A204.1 (cell line): ENCODE results near the gene CRTAC1.

Source experiments
- FAIRE-seq: peaks from 2 replicates; lab custom pipeline; 2012; peaks lifted over from hg19 to GRCh38; lab: Jason Lieb, UNC

Gene CRTAC1

DNA sequence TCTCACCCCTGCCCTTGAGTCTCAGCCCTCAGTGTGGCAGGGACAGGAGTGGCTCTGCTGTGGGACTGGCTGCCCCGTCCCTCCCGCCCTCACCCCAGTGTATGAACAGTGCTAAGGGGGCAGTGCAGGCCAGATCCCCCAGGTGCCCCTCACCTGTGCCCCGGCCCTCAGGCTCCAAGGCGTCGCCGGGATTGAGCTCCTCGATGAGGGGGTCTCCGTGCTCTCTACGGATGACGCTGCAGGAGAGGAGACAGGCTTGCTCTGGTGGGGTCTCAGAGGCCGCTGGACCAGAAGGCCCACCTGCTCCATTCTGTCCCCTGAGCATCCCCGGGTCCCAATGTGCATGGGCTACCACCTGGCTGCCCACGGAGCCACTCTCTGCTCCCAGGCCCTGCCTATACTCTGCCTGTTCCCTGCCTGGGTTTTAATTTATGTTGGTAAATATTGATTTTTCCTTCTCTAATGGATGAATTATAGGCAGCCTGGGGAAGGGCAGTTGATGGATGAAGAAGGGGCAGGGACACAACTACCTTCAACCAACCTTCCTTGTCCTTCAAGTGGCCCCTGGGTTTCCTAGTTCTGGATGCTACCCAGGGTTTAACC, 133.6 kb downstream of the CRTAC1 start:
- no peak for FAIRE-seq

DNA sequence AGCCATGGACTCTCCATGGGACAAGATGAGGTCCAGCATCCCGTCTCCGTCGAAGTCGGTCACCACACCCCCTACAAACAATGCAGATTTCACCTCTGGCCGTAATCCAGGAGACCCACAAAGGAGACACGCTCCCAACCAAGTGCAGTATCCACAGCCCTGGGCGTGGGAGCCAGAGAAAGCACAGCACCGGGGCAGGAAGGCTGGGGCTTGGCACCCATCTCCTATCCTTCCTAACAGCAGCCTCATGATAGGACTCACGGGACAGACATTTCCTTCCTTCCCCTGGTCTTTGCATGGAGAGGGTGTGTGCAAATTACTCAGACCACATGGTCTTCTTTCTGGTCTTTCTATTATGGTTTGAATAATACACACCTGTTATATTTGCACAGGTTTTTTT, 134.5 kb downstream of the CRTAC1 start:
- no peak for FAIRE-seq

DNA sequence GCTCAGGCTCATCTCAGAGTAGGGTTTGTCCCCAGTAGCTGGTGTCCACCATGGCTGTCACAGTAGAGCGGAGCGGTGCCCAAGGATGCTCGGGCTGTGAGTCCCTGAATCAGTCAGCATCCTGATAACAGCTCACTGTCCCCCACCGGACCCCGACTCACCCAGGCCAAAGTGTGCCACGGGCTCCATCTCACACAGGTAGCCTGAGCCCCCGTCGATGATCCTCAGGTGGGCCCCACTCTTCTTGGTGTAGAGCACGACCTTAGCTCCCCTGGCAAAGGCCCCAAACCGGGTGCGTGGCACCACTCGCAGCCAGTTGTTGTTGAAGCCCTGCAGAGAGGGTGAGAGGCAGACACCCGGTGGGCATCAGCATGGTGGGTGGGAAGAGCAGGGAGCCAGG, 135.3 kb downstream of the CRTAC1 start:
- no peak for FAIRE-seq

DNA sequence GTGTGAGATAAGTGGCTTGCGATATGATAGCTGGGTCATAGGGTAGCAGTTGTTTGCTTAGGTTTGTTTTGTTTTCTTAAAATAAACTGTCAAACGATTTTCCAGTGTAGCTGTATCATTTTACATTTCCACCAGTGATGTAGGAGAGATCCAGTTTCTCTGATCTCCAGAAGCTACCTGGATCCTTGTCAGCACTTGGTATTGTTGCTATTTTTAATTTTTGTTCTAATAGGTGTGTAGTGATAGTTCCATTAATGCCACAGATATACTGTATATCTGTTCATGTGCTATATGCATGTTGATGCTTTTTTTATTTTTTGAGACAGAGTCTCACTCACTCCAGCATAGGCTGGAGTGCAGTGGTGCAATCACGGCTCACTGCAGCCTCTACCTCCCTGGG, 136.3 kb downstream of the CRTAC1 start:
- FAIRE-seq, result no peak

DNA sequence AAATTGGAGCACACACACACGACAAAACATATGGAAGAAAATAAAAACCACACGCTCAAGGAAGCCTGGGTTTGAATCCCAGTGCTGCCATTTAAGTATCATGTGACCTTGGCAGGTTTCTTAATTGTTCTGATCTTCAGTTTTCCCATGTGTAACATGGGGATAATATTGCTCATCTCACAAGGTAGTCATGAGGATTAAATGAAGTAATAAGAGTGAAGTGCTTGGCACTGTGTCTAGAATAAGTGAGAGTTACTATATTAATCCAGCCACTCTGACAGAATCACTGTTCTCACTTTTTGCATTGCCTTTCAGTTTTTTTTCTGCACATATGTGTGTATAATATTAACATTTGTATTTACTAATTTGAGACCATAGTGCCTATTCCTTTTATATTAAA, 137.5 kb downstream of the CRTAC1 start:
- no peak for FAIRE-seq

DNA sequence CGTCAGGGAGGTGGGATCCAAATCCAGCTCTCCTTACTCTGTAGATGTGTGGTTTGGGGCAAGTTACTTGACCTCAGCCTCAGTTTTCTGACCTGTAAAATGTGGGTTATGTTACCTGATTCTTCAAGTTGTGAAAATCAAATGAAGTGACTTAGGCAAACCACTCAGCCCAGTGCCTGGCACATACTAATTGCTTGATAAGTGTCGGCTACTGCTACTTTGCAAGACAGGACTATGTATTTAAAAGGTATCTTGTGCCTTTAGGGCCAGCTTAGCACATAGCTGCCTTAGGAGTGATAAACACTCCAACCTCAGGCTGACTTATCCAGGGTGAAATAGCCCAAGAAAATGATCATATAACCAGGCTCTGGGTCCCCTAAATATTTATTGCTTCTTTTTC, 137.9 kb downstream of the CRTAC1 start:
- no peak for FAIRE-seq

DNA sequence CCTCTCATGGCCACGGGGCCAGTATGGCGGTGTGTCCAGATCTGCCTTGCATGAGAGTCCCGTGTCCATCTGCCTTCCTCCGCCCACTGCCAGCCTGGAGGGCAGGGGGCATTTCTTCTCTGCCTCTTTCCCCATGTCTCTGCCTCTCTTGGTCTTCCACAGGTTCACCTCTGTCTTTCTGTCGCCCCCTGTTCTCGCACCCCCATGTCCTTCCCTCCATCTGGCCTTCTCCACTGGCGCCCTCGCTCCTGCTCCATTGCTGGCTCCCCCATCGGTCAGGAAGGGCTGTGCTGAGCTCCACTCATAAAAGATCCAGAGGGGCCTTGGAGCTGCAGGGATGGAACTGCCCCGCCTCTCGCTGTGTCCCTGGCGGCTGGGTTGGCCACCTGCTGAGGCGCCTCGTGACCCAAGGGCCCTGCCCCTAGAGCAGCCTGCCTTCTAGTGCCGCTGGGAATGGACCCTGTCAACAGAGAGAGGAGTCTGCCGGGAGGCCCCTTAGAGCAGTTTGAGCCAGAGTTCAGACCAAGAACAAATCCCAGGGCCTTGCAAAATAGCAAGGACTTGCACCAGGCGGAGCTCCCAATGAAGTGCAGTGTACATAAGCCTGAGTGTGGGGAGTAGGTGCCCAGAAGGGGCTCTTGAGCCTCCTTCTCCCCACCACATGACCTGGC, 138.8 kb downstream of the CRTAC1 start:
- FAIRE-seq, result no peak

DNA sequence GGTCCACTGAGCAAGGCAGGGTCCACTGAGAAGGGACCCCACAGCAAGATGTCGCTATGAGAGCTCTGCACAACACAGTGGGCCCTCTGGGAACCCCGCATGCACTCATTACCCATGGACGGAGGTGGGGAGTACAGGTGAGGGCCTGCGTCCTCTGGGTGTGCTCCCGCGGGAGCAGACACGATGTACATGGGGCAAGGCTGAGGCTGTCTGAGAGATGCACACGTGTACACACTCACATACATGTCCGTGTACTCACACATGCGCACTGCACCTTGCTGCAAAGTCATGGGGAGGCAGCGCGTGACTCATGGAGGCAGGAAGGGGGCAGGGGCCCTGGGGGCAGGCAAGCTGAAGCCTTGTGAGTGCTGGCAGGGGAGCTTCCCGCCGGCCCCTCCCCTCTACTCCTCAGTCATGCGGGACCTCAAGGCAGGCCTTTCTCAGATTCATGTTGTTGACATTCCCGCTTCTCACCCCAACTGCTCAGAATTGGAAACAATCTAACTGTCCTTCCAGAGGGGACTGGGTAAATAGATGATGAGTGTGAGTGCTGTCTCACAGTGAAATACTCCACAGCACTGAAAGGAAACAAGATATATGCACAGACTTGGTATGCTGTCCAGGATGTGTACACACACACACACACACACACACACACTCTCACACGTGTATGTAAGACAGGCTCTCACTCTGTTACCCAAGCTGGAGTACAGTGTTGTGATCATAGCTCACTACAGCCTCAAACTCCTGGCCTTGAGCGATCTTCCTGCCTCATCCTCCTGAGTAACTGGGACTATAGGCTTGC, 140.8 kb downstream of the CRTAC1 start:
- FAIRE-seq, result no peak

DNA sequence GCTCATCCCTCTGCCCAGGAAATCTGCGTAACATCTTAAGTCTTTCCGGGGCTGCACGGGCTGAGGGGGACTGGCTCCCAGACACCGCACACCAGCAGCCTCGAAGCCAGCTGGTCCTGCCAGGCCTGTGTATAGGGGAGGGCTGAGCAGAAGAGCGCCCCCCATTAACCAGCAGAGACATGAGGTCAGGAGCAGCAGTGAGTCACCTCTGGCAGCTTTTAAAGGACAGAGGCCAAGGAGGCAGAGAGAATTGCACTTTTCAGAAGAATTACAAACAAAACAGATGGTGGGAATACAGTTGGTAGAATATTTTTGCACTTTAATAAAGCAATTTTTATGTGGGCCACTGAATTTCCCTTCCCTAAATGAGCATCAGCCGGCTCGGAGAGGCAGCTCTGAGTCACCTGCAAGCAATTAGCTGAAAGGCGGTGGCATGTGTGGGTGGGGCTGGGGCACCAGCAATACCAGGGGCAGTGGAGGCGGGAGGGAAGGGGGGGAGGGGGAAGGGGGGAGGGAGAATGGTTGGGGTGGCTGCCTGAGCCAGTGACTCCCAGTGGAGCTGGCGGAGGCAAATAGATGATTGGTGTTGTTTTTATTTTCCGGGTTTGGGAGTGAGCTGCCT, 141.7 kb downstream of the CRTAC1 start:
- FAIRE-seq, result no peak

DNA sequence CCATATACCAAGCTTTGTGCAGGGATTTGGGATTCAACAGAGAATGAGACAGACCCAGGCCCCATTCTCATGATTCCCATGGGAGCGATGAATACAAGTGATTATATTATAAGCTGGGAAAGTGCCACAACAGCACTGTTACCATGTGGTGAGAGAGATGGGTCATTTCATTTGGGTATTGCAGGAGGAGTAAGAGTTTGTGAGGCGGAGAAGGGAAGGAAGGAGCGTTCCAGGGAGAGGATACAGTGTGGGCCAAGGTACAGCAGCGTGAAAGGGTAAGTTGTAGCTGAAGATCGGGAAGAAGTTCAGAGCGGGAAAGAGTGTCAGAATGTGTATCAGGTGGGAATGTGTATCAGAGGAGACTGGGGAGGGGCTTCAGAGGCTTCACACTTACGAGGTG, 142.3 kb downstream of the CRTAC1 start:
- no peak for FAIRE-seq

DNA sequence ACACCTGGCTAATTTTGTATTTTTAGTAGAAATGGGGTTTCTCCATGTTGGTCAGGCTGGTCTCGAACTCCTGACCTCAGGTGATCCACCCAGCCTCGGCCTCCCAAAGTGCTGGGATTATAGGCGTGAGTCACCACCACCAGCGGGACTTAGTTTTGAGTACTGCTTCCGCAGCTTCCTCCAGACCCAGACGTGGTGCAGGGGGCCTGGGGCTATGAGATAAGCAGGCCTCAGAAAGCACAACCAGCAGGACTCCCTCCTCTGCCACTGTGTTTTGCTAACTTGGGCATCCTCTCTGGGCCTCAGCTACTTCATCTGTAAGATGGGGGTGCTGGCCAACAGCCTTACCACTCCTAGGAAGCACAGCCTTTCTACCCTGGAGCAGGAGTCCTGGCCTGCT, 143.0 kb downstream of the CRTAC1 start:
- FAIRE-seq, result no peak

DNA sequence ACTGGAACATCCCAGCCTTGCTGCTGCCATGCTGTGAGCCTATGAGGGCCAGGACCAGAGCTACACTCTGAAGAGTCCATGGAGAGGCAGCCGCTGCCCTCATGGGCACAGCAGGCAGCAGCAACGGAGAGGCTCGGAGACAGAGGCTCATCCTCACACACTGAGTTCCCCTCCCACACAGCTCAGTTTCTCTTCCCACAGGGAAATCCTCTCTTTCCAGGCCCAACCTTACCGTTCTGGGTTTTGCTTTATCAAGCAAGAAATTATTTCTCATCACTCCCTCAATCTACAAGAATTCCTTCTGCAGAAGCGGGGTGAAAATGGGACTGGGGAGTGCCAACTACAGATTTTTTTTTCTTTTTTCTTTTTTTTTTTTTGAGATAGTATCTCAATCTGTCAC, 144.1 kb downstream of the CRTAC1 start:
- FAIRE-seq, result no peak

DNA sequence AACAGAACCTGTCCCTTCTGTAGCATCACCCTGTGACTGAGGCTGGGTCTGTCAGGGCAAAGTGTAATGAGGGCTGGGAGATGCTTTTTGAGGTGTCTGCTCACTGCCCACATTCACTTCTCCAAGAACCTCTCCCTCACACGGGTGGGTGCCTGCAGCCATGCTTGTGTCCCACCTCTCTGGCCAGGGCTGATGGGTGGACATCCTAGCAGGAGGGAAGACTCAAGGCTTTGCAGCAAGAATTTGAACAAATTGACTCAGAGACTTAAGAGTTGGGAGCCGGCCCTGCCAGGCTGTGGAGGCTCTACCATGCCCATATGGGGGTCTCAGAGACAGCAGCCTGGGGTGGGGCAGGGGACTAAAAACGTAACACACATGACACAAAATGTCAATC, 147.3 kb downstream of the CRTAC1 start:
- FAIRE-seq, result no peak

DNA sequence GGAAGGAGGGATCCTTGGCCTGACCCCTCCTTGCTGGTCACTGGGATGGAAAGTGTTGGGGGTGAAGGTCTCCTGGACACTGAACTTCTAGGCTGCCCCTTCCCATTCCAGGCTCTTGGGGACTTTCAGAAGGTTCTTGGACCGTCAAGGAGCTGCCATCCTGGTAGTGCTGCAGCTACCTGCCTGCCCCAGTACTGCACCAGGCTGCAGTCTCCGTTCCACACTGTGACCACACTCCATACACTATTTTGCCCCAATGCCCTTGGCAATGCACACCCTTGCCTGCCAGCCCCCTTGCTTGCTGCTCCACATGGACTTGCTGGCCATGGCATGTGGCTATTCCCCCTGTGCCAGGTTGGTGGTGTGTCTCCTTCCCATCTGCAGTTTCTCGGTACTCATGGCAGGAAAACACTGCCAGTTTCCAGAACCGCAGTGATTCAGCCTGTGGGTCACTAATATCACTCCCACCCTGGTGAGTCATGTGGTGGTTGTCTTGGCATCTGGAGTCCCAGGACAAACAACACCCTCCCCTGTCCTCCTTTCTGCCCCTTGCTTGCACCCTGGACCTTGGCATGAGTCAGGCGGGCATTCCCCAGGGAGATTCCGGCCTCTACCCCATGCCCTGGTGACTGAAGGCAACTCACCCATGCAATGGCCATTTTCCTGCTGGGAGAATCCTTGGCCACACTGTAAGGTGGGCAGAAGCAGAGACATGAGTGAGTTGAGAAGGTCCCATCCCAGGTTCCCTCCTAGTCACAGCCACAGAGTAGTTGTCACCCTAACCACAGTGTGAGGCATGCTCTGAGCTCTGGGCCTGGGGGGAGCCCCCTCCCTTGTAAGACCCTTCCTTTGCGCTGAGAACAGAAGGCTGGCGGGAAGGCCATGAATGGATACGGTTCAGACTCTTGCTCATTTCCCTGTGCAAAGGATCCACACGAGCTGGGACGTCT, 148.0 kb downstream of the CRTAC1 start:
- no peak for FAIRE-seq

DNA sequence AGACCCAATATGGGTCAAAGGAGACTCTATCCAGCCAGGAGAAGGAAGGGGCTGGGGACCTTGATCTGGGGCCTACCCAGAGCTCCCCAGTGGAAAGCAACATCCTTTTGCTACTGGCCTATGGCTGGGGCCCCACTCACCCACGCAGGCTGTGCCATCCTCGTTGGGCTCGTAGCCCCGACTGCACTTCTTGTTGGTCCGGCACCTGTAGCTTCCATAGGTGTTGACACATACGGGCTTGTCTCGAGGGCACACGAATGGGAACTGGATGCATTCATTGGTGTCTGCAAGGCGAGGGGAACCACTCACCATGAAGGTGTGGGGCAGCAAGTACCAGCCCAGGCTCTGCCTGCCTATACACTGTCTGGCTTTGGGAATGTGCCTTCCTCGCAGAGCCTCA, 150.3 kb downstream of the CRTAC1 start:
- no peak for FAIRE-seq

DNA sequence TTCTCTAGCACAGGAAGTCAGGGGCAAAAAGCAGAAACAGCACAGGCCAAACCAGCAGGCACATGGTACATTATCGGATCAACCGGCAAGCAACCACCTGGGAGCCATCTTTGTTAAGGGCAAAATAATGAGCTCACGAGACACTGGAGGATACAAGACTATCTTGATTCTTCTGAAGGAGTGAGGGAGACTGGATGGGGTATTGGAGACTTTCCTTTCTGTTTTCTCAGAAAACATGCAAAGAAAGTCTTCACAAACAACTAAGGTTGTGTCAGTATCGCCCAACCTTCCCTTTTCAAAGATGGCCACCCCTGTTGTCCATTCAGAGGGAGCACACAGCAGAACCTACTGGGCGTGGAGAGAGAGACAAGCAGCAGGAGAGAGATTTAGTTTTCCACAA, 151.2 kb downstream of the CRTAC1 start:
- no peak for FAIRE-seq

DNA sequence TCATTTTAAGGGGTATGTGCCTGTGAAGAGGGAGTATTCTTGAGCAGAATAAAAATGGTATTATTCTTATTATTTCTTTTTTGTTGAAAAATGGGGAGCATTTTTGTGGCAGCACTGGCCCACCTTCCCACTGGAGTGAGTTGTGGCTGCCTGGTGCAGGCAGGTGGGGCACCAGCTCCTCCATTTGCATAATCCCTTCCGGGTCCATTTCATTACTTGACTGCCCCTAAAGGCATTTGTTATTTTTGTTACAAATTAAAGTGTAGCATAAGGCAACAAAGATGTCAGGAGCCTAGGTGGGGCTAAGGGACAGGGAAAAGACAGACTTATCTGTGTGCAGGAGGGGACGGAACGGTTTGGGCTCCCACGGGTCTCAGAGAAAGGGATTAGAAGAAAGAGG, 154.0 kb downstream of the CRTAC1 start:
- FAIRE-seq, result no peak

DNA sequence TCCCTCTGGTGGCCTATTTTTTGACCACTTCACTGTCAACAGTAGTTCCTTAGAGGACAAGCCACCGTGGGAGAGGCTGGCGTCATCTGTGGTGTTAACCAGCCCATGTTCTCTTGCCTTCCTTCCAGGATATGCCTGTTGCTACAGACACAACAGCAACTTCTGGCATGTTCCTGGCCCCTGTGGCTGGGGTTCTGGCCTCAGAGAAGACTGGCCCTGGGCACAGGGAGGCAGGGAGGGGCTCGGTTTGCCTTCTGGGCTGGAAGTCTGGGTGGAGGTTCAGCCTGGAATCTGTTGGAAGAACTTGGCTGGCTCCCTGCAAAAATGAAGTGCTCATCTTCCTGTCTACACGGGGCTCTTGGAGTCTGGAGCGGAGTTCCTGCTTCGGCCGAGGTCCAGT, 155.0 kb downstream of the CRTAC1 start:
- FAIRE-seq, result no peak

DNA sequence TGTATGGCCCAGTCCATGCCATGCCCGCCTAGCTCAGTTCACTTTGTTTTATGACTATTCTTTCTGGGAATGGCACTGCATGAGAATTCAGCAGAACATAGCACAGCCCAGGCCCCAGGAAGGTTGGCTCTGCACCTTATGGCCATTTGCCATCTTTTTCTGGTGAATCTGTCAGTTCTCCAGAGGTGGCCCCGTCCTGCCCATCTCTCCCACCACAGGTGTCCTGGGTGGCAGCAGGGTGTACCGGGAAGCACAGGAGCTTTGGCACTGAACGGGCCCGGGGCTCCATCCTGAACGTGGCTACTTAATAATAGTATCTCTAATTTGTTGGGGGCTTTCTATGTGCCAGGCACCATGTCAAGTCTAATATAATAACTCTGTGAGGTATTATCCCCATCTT, 156.1 kb downstream of the CRTAC1 start:
- FAIRE-seq, result no peak

DNA sequence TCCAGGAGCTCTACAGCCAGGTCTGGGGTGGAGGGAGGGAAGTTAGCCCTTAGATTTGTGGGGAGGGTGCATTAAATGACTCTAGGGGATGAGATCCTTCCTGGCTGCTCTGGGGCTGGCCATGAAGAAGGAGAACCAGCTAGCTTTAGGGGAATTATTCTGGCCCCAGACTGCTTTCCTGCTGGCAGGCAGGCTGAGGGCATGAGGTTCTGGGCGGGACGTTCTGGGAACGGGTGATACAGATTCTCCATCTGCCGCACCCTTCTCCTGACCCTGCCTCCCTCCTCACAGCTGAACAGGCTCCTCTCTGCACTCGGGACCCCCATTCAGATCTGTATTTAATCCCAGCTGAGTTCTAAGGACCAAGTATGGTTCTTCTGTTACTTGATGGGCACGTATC, 156.9 kb downstream of the CRTAC1 start:
- FAIRE-seq, result no peak

DNA sequence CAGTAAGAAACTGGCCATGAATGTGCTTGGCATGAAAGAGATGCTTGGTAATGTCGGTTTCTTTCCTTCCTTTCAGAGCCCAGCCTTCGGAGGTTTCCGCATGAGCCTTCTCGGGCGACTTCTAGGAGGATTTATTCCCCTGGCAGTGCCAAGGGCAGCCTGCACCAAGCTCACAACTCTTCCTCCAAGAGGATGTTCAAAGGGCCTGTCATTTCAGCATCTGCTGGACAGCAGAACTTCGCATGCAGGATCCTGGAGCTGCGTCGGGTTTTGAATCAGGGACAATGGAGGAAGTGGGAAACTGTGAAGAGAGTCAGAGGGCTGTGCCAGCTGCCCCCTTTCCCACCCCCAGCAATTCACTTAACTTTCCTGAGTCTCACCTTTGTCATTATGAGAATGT, 159.4 kb downstream of the CRTAC1 start:
- no peak for FAIRE-seq
